Neural cell (in vitro differentiated cells): Measurements from ENCODE around the gene RBM20. TPM values are rescaled to one million over a fixed set of nuclear protein-coding genes. Genes with fewer than 3 reads are reported as not detected.

Source experiments
- H2AFZ ChIP-seq: fragments of 200-600, 300-800 bp; sonication (generic), shearing (Covaris generic); 2 replicates; pipeline ENCODE4 v1.6.0; 2014; ENCODE audit warnings: low read depth, mild to moderate bottlenecking, antibody characterized with exemption, low read length, moderate library complexity
- H3F3A ChIP-seq: fragments of 200-600 bp; shearing (Covaris generic); 2 replicates; pipeline ENCODE4 v1.6.1; 2016; ENCODE audit warnings: mild to moderate bottlenecking, moderate library complexity, mixed read lengths, antibody characterized with exemption, low read length; ENCODE audit not compliant: insufficient read depth, poor library complexity, severe bottlenecking
- H3K27ac ChIP-seq: fragments of 200-600, 300-800 bp; sonication (generic), shearing (Covaris generic); 2 replicates; pipeline ENCODE4 v1.5.1; 2014; ENCODE audit warnings: mild to moderate bottlenecking, low read length, moderate library complexity
- H3K27me3 ChIP-seq: fragments of 300-800, 200-600 bp; sonication (generic), shearing (Covaris generic); 2 replicates; pipeline ENCODE4 v1.6.0; 2014; ENCODE audit warnings: mild to moderate bottlenecking, low read depth, low read length, moderate library complexity; ENCODE audit not compliant: insufficient read depth
- H3K36me3 ChIP-seq: fragments of 300-800, 200-600 bp; sonication (generic), shearing (Covaris generic); 2 replicates; pipeline ENCODE4 v1.5.1; 2014; ENCODE audit warnings: mild to moderate bottlenecking, antibody characterized with exemption, low read length, moderate library complexity; ENCODE audit not compliant: insufficient read depth
- H3K4me2 ChIP-seq: fragments of 300-800, 200-600 bp; sonication (generic), shearing (Covaris generic); 2 replicates; pipeline ENCODE4 v1.6.0; 2014; ENCODE audit warnings: mild to moderate bottlenecking, low read length
- H3K4me3 ChIP-seq: fragments of 300-800, 200-600 bp; sonication (generic), shearing (Covaris generic); 2 replicates; pipeline ENCODE4 v1.5.1; 2014; ENCODE audit warnings: mild to moderate bottlenecking, low read length, moderate library complexity
- H3K79me2 ChIP-seq: fragments of 200-600 bp; shearing (Covaris generic); replicated peaks from 2 replicates; pipeline ENCODE4 v1.6.0; 2014; ENCODE audit warnings: mild to moderate bottlenecking, low read length, moderate library complexity; ENCODE audit not compliant: insufficient read depth
- H3K9ac ChIP-seq: fragments of 300-800, 200-600 bp; sonication (generic), shearing (Covaris generic); 2 replicates; pipeline ENCODE4 v1.6.1; 2016; ENCODE audit warnings: mild to moderate bottlenecking, low read length, mixed read lengths
- H3K9me2 ChIP-seq: fragments of 200-600 bp; shearing (Covaris generic); 2 replicates; pipeline ENCODE4 v1.6.1; 2016; ENCODE audit warnings: mild to moderate bottlenecking, low read length, mixed read lengths; ENCODE audit not compliant: insufficient read depth
- H3K9me3 ChIP-seq: fragments of 200-600, 300-800 bp; sonication (generic), shearing (Covaris generic); 2 replicates; pipeline ENCODE4 v1.6.1; 2016; ENCODE audit warnings: mild to moderate bottlenecking, mixed run types, low read length, moderate library complexity, mixed read lengths
- H4K20me1 ChIP-seq: fragments of 200-600 bp; shearing (Covaris generic); 2 replicates; pipeline ENCODE4 v1.6.1; 2016; ENCODE audit warnings: mild to moderate bottlenecking, mixed run types; ENCODE audit not compliant: insufficient read depth
- EP300 ChIP-seq: fragments of 450-650 bp; conservative IDR thresholded peaks from 2 replicates; pipeline ENCODE4 v1.6.1; 2014; ENCODE audit warnings: antibody characterized with exemption, mild to moderate bottlenecking, moderate library complexity; ENCODE audit not compliant: poor library complexity, severe bottlenecking
- EZH2 ChIP-seq: fragments of 200-600, 300-800 bp; shearing (Covaris generic), sonication (generic); IDR thresholded peaks from 2 replicates; pipeline ENCODE4 v1.6.1; 2014; ENCODE audit warnings: antibody characterized with exemption, low read length, borderline replicate concordance, mild to moderate bottlenecking; ENCODE audit not compliant: insufficient read depth, poor library complexity, severe bottlenecking
- MXI1 ChIP-seq: fragments of 450-650 bp; conservative IDR thresholded peaks from 2 replicates; pipeline ENCODE4 v1.6.1; 2014; ENCODE audit warnings: antibody characterized with exemption, mild to moderate bottlenecking; ENCODE audit not compliant: poor library complexity, severe bottlenecking
- POLR2AphosphoS5 ChIP-seq: IDR thresholded peaks from 2 replicates; pipeline ENCODE4 v1.6.1; 2012
- RAD21 ChIP-seq: fragments of 450-650 bp; conservative IDR thresholded peaks from 2 replicates; pipeline ENCODE4 v1.6.1; 2014; ENCODE audit warnings: antibody characterized with exemption, mild to moderate bottlenecking, moderate library complexity
- REST ChIP-seq: IDR thresholded peaks from 2 replicates; pipeline ENCODE4 v1.6.1; 2012; ENCODE audit warnings: borderline replicate concordance
- SMC3 ChIP-seq: fragments of 450-650 bp; conservative IDR thresholded peaks from 2 replicates; pipeline ENCODE4 v1.6.1; 2014; ENCODE audit warnings: antibody characterized with exemption, mild to moderate bottlenecking, moderate library complexity; ENCODE audit not compliant: poor library complexity
- TAF1 ChIP-seq: IDR thresholded peaks from 2 replicates; pipeline ENCODE4 v1.6.1; 2012; ENCODE audit warnings: low read depth
- polyA plus RNA-seq: library from polyadenylated mRNA; depleted of rRNA; stranded (reverse); fragments of >200 nt; gene quantifications from 2 replicates; pipeline ENCODE4 v1.2.3, GENCODE V29; 2014
- TF ChIP-seq, protein P1 (sequence below): fragments of 450-650 bp; IDR thresholded peaks from 2 replicates; pipeline ENCODE4 v1.5.1; 2014; ENCODE audit warnings: antibody characterized with exemption, mild to moderate bottlenecking, moderate library complexity; ENCODE audit not compliant: poor library complexity, severe bottlenecking

RBM20 gene
- polyA plus RNA-seq, 1 donor from 2014 or later, result 0.07 TPM

- TF ChIP-seq SMC3, result no peak
- no peak for TF ChIP-seq POLR2AphosphoS5
- TF ChIP-seq MXI1, result no peak
- no peak for TF ChIP-seq REST
- TF ChIP-seq TAF1, result no peak
- TF ChIP-seq EP300, result no peak
- TF ChIP-seq EZH2, result no peak
- TF ChIP-seq, protein P1, sequence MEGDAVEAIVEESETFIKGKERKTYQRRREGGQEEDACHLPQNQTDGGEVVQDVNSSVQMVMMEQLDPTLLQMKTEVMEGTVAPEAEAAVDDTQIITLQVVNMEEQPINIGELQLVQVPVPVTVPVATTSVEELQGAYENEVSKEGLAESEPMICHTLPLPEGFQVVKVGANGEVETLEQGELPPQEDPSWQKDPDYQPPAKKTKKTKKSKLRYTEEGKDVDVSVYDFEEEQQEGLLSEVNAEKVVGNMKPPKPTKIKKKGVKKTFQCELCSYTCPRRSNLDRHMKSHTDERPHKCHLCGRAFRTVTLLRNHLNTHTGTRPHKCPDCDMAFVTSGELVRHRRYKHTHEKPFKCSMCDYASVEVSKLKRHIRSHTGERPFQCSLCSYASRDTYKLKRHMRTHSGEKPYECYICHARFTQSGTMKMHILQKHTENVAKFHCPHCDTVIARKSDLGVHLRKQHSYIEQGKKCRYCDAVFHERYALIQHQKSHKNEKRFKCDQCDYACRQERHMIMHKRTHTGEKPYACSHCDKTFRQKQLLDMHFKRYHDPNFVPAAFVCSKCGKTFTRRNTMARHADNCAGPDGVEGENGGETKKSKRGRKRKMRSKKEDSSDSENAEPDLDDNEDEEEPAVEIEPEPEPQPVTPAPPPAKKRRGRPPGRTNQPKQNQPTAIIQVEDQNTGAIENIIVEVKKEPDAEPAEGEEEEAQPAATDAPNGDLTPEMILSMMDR, result no peak
- TF ChIP-seq RAD21, result no peak
- H3K4me2 ChIP-seq, result no peak overlapping the region
- no peaks in the 10 kb centered on the region for H3K9me2 ChIP-seq
- no peak overlapping the region for H2AFZ ChIP-seq
- H3K79me2 ChIP-seq, result no peaks in the 10 kb centered on the region
- no peaks in the 10 kb centered on the region for H3F3A ChIP-seq
- H3K9me3 ChIP-seq, result no peaks in the 10 kb centered on the region
- no peaks in the 10 kb centered on the region for H3K36me3 ChIP-seq
- no peak overlapping the region for H3K4me3 ChIP-seq
- H3K9ac ChIP-seq, result no peak overlapping the region
- H4K20me1 ChIP-seq, result no peaks in the 10 kb centered on the region
- H3K27ac ChIP-seq, result no peak overlapping the region
- H3K27me3 ChIP-seq, result no peaks in the 10 kb centered on the region
Observed at GRCh38 chr10:110737886-110738634, 93.9 kb downstream of the RBM20 start.

DNA sequence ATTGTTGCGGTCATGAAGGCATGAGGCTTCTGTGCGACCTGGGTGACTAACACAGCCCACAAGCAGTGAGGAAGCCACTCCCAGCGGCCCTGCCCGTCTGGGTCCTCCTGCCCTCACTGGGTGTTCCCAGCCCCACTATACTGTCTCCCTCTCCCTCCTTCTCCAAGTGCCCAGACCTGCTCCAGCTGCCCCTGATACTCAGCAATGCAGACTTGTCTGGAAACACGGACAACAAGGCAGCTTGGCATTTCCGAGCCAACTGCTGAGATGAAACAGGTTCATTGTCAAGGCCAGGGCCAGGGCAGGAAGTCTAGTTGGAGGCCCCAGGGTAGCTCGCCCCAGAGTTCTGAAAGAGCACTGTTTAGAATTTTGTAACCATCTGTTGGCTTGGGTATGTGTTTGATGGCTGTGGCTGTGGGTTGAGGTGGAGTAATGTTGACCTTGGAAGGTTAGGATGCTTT lies 95.7 kb downstream of the RBM20 start:
- H3K4me2 ChIP-seq, result no peak overlapping the region
- H3K36me3 ChIP-seq, result no peaks in the 10 kb centered on the region
- H3K27ac ChIP-seq, result no peak overlapping the region
- no peaks in the 10 kb centered on the region for H4K20me1 ChIP-seq
- no peak overlapping the region for H3K9ac ChIP-seq
- no peak overlapping the region for H3K4me3 ChIP-seq
- H3K79me2 ChIP-seq, result no peaks in the 10 kb centered on the region
- H3K9me3 ChIP-seq, result no peaks in the 10 kb centered on the region
- H2AFZ ChIP-seq, result no peak overlapping the region
- no peaks in the 10 kb centered on the region for H3K27me3 ChIP-seq
- H3K9me2 ChIP-seq, result no peaks in the 10 kb centered on the region
- no peak for TF ChIP-seq RAD21
- no peak for TF ChIP-seq REST
- TF ChIP-seq TAF1, result no peak
- no peak for TF ChIP-seq MXI1
- TF ChIP-seq EZH2, result no peak
- no peak for TF ChIP-seq SMC3
- no peak for TF ChIP-seq POLR2AphosphoS5
- TF ChIP-seq EP300, result no peak
- TF ChIP-seq, protein P1, result no peak
- H3F3A ChIP-seq, result no peaks in the 10 kb centered on the region
